ENCODE measurements around the gene DNTT.
A peak's percentile ranks its signal among the peaks of the same experiment; 100 is the strongest.

The DNTT gene

DNA sequence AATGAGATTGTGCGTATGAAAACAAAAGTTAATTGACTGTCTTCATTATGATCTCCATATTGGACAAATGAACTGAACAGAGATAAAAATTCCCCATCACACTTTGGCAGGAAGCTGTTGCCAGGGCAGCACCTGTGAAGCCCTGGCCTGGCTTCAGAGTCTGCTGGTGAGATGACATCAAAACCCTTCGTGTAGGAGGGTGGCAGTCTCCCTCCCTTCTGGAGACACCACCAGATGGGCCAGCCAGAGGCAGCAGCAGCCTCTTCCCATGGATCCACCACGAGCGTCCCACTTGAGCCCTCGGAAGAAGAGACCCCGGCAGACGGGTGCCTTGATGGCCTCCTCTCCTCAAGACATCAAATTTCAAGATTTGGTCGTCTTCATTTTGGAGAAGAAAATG, at the start of gene DNTT:
Gene DNTT, plus strand, starts transcription at position 205 of the 400 bp plus-strand sequence. Its CDS starts 64 bp downstream, at position 269.
- no peak for DNase-seq

DNA sequence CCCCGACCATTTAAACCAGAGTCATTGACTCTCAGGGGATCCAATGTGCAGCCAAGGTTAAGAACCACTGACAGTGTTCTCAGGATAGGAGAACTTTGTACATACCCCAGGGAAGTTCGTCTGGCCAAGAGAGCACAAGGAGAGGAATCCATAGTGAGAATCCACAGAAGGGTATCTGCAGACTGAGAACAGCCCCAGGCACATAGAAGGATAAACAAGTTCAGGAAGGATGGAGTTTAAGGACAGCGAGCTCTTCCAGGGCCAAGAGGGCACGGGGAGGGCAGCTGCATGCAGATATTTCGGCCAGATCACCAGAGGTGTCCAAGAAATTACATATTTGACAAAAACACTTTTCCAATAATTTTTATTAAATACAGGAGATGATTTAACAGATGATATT, 49.3 kb upstream of the DNTT start:
- no peak for DNase-seq

DNA sequence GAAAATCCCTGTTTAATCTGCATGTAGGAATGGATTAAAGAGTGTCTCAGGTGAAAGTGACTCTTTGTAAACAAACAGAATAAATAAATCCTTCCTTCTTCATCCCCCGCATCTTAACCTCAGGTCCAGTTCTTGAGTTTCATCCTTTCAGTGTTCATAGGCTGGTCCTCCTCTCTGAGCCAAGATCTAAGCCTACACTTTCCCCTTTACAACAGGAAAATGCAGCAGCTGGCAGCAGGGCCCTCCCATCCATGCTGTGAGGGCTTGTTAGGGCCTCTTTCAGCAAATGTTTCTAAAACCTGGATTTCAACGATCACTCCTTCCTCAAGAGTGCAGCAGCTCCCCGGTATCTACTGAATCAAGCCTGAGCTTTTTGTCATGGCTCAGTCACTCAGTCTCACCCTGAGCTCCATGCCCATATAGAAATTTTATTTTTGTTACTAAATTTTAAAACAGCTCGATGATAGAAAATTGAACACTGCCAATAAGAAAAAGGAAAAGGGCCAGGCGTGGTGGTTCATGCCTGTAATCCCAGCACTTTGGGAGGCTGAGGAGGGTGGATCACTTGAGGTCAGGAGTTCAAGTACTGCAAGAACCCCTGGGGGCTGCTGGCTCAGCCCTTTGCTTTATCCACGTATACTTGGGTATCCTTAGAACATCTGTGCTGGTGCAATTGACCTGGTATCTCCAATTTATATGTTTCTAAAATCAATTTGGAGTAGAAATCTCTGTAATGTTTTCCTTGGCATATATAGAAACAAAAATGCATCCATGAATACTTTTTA, 48.5 kb upstream of the DNTT start:
- no peak for DNase-seq

DNA sequence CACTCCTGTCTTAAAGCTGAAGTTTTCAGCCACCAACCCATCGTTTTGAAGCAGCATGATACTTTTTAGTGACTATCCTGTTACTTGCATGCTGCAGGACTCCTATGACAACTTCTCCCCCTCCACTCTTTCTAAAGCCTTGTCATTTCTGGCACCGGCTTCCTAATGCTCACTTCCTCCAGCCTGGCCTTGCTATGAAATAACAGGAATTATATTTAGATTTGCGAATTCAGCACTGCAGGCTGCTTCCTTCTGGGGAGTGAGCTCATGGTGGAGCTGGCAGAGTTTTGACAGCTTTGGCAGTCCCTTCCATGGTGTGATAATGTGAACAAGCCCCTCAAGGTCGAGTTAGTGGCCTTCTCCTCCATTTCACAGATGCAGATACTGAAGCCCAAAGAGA, 46.3 kb upstream of the DNTT start:
- no peak for DNase-seq

DNA sequence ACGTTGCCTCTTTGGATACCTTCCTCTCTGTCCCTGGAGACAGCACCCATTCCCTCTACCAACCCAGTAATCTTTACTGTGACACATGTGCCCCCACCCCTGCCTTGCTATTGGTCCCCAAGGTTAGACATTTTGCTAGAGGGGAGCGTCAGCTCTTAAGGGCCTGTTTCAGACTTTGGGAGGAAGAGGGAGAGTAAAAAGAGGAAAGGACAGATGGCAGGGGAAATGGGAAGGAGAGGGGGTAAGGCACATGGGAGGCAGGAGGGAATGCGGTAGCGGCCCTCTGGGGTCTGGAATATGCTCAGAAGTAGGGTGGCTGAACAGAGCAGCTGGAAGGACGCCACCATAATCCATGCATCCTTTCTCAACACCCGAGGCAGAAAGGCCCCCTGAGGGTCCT, 45.1 kb upstream of the DNTT start:
- no peak for DNase-seq

DNA sequence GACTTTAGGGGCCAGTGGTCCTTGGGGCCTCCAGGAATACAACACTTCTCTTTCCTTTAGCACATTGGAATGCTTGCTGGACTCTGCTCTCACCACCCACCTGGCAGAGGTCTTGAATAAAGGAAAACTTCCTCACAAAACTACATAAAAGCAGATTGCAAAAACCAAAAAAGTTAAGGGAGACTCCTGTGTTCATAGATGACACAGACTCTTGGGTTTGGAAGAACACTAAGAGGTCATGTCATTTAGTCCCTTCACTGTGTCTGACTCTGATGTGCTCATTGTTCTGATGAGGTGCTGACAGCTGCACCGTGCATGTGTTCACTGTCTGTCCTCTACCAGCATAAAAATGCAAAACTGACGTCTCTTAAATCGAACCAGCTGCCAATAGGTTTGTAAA, 44.2 kb upstream of the DNTT start:
- DNase-seq = no peak

DNA sequence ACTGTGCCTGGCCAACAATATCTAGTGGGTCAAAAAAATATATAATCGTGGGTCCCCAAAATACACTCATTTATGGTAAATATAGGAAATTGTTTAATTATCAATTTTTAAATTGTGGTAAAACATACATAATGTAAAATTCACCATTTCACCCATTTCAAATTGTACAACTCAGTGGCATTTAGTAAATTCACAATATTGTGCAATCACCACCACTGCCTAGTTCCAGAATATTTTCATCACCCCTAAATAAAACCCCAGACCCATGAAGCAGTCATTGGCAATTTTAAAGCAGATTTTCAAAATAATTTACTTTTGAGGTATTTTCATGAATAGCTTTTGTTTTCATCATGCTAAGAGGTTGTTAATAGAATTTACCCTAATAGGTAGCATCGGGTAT, 43.1 kb upstream of the DNTT start:
- no peak for DNase-seq

DNA sequence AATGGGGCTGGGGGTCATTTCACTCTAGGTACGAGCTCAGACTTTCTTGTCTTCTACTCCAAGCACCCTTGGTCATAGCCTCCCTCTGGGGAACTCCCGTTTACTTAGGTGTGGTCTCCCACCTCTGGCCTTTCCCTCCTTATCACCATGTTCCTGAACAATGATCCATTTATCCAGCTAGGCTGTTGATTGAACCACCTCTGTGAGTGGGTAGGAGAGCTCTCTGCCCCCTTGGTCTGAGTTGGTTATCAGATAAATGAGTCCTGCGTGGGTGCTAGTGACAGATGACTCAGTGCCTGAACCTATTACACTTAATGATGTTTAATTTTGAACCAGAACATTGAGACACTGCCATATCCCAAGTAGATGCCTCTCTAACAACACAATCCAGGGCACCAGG, 42.3 kb upstream of the DNTT start:
- DNase-seq = no peak

DNA sequence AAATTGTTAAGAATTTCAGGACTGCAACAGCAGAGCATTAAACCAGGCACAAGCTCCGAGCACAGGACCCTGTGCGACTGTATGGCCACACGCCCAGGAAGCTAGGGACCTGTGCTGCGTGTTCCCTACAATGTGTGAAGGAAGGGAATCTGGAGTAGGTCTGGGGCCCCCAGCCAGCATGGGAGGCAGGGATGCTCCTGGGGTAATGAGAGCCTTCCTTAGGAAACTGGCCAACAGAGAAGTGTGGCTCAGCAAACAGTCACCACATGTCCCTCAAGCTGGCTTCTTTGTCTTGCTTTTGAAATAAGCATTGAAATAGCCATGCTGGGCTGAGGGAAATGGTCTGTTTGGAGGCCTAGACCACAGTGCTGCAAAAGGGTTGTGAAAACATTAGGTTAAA, 41.1 kb upstream of the DNTT start:
- no peak for DNase-seq

DNA sequence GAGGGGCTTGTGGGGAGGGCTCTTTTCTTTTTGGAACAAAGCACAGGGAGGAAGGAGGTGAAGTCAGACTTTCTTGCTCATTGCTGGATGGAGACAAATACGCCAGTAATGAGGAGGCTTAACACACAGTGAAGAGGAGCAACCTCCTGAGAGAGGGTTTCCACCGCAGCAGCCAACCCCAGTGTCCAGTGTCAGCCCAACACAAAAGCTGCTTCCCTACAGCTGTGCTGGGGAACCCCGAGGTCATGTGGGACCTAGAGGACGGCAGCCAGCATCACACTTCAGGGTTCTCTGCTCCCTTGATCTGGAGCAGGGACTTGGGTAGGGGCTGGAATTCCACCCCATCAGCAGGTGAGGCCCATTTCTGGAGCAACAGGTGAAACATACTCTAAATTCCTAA, 40.6 kb upstream of the DNTT start:
- DNase-seq = no peak

DNA sequence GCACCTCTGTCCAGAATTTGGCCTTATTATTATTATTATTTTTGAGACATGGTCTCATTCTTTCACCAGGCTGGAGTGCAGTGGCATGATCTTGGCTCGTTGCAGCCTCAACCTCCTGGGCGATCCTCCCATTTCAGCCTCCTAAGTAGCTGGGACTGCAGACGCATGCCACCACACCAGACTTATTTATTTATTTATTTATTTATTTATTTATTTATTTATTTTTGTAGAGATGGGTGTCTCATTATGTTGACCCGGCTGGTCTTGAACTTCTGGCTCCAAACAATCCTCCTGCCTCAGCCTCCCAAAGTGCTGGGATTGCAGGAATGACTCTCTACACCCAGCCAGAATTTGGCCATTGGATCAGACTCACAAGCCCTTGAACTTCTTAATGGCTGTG, 39.3 kb upstream of the DNTT start:
- DNase-seq = no peak

DNA sequence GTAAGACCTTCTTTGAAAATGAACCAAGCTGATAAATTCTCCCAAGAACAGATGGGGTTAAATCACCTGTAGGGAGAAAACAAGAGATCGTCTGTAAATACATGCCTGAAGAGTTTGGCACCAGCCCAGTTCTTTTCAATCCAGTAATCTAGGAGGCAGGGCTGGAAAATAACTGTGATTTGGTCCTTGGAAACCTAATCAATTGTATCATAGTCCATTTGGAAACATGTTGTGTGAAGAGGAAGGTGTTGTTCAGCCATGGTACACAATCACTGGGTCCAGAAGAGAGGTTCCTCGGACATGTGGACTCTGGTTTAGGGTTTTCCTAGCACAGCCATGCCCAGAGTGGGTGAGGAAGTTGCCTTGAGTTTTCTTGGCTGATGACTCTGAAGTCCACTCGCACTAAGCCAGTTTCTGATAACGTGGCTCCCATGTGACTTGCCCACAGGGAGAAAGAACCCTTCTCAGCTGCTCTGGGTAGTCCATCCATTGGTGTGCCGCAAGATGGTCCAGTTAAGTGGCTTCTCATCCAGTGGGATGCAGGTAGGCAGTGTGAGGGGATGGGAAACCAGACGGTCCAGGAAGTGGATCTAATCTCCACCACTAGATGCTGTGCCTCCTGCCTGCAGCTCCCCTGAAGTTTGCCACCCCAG, 38.0 kb upstream of the DNTT start:
- DNase-seq = peak; percentile 50

DNA sequence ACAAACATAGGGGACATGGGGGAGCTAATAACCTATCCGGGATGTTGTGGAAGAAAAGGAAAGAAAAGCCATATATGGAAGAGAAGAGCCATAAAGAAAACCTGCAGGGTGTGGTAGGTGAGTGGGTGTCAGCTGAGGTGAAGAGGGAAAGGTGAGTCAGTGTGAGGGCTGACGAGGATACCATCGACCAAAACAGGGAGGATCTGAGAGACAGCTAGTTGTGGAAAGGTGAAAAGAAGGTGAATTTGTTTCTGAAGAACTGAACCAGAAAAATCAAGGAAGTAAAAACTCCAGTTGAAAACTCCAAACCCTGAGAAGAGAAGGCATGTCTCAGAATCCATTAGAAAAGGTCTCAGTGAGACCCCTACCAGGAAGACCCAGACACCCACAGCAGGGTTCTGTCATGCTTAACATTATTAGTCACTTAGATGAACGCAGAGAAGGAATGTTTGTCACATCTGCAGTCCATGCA, 37.0 kb upstream of the DNTT start:
- DNase-seq = no peak

DNA sequence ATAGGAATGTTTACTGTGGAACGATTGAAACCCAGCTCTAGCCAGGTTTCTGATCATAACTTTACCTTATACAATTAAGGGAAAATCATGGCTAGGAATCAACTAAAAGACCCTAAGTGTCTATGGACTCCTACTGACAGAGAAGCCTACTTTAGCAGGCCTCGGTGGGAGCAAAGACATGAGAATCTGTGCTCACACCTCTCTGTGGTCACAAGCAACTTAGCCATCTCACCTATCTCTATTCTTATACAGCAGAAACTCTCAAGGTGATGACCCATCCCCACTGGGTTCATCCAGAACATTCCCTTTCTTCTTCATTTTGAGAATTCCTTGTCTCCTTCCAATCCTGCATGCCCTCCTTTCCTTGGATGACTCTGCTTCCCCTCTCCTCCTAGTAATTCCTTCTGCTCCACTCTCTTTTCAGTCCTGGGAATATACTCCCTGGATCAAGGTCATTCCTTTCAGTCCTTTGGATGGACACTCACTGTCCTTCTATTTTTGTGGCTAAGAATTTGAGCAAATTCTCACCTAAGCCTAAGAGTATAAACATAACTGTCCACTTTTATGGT, 35.8 kb upstream of the DNTT start:
- DNase-seq = no peak

DNA sequence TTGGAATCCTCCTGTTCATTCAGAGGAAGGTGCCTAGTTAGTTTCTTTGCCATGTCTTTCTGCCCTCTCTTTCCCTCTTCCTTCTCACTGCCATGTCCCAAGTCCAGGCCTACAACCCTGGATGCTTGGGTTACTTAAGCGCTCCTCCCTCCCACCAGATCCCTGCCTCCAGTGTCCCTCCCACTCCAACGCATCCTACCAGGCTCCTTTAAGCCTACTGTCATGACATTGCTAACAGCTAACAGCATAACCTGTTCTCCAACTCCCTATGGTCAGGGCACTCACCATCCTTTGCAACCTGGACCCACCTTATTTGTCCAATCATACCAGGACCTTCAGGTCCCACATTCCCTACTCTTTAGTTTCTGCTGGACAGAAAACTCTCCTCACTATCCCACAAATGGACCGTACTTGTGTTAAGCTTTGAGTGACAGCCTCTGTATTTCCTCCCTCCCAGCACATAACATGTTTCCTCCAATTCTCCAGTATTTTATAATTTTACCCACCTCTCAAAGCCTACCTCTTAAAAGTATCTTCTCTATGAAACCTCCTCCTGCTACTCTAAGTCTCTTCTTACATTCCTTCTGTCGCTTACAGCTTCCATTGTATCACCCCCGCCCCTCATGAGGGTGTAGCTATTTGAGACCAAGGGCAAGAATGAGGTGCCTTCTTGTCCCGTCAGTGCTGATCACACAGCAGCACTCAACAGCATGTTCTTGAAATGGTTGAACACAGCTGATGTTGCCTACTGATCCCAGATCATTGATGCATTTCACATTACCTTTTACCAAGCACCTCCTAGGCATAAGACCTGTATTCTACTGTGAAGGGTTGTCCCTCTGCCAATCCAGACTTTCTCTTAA, 34.6 kb upstream of the DNTT start:
- no peak for DNase-seq

DNA sequence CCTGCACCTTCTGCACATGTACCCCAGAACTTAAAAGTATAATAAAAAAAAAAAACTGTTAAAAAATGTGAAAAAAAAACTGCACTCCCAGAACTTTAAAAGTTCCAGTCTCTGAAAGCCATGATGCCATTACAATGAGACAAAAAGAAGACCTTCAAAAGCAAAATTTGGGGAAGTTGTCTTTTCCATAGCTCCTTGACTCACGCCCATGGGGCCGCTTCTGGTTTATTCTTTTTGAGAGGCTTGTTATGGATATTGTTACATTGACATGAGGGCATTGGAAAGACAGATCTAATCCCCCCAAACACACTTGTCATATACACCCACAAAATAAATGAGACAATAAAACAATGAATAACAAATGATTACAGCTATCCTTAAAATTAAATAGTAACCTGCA, 33.7 kb upstream of the DNTT start:
- no peak for DNase-seq

DNA sequence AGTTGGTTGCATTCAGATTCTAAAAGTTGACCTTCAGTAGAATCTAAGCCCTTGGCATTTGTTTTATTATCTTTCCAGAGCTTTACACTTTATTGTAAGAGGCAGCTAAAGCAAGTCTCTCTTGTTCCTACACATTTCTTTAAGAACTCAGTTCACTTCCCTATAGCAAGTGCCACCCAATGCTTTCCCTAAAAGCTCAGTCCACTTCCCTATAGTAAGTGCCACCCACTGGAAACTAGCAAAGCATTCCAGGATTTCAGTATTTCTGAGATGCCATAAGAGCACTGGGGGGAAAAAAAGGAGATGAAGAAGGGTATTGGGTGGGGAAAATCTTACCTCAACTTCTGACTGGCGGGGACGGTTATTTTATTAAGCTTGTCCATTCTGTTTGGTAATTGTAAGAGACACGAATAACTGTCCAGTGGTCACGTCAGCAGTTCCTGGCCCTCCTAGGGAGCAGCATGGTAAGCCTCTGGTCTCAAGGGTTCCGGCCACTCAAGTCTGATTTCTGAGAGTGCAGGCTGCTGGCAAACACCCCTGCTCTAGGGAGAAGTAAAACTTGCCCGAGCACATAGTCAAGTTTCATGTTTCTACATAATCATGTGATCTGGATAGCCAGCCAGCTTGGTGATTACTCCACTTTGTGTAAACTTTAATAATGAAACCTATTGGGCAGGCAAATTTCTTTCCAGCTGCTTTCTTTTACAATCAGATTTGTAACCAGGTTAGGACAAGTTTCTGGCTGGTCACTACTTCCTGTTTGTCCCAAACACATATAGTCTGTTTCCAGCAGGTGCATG, 33.0 kb upstream of the DNTT start, which contains the start of gene BLNK:
Gene BLNK, minus strand, starts transcription at position 554 of the 800 bp plus-strand sequence. Its CDS starts 171 bp downstream, at position 383.
- DNase-seq = no peak

DNA sequence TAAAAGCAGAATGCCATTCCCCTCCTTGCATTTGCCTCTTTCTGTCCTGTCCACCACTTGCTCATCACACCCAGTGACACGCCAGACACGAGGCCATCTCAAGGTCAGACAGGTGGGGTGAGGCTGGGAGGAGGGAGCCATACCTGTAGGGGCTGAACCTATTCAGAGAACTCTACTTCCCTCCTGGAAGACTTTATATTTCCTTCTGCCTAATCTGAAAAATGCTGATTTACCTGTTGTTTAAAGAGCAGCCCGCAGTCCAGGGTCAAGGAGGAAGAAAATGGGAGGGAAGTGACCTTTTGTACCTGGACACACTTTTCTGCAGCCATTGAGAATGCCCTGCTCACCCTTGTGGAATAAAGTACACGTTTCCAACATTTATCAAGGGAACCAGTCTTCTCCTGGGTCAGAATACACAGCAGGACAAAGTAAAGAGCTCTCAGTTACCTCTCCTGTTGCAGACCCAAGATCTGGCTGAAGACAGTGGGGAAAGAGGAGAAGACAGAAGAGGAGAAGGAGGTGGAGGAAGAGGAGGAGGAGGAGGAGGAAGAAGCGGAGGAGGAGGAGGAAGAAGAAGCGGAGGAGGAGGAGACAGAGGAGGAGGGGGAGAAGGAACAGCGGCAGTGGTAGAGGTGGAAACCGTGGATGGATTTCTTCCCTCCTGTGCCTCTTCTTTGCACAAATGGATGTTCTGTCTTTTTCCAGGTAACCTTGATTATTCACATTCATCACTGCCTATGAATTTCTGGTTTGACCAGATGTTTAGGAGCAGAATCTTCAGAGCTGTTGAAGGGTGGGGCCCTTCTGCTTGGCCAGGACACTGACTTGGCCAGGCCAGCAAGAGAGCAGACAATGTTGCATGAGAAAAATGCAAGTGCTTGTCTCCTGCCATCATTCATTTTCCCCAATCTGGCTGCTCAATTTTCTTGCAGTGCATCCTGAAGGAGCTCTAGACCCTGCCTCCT, 31.6 kb upstream of the DNTT start:
- no peak for DNase-seq

DNA sequence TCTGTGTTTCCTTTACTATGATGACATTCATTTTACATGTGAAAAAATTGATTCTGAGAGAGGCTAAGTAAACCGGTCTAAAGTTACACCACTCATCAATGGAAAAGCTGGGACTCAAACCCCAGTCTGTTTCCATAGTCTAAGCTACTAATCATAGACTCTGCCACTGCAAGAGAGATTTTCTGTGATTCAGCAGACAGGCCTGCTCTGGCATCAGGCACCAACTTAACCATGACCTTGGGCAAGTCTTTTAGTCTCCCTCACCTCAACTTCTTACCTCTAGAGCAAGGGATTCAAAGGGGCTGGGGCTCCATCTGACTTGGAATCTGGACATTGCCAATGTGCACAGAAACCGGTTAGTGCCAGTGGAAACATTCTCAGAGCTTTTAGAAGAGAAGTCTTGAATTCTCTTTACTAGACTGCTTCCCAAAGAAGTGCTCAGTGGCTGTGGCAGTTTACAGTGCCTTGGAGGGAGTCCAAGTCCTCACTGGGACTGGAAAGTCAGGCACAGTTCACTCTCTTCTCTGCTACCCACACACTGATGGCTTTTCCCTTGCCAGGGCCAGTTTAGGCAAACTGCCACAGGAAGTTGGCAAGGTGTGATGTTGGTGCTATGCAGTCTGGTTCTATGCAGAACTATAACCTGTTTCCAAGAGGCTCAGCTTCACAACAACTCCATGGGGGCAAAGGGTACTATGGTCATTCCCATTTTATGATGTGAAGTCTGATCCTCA, 28.4 kb upstream of the DNTT start:
- no peak for DNase-seq

DNA sequence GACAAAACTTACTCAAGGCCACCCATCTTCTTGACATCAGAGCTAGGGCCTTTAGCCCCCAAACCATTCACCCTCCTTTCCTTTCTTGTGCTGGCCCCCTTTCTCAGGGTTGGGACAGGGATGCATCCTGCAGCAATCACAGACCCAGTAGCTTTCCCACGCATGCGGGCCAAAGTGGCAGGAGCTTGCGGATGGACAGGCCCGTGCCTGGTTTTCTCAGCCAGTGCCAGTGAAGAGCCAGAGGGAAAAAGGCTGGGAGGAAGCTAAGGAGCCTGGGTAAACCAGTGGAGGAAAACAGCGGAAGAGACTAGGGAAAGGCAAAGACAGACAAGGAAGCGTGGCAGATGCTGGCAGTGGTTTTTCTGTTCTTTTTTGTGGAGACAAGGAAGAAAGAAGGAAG, 27.8 kb upstream of the DNTT start:
- no peak for DNase-seq

Data from NCI-H2171 (cell line).